ENCODE data around the gene DDX10. TPM values are rescaled to one million over a fixed set of nuclear protein-coding genes. Genes with fewer than 3 reads are reported as not detected.

The DDX10 gene
- total RNA-seq, 1 experiment from 2014 or later, result 72.2 TPM

DNA sequence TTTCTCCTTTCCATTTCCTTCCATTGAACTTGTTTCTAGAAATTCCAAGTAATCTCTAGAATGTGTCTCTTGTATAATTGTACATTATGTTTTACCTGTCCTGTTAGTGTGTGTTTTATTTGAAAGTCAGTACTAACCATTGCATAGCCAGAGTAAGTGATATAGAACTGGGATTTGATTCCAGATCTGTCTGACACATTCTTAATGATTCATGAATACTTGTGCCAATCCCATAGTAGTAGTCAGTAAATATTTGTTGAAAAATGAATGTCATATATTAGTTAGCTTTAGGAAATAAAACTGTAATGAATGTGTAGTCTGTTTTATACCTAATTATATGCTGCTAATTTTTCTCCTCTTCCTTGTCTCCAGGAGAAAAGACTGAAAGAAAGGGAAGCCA, 186.9 kb downstream of the DDX10 start:
- TF ChIP-seq EZH2 (IDR thresholded peaks at IDR 0.05; ENCODE audit: borderline replicate concordance, low read depth, low read length, poor library complexity, severe bottlenecking), result no peak
- TF ChIP-seq, protein P1, sequence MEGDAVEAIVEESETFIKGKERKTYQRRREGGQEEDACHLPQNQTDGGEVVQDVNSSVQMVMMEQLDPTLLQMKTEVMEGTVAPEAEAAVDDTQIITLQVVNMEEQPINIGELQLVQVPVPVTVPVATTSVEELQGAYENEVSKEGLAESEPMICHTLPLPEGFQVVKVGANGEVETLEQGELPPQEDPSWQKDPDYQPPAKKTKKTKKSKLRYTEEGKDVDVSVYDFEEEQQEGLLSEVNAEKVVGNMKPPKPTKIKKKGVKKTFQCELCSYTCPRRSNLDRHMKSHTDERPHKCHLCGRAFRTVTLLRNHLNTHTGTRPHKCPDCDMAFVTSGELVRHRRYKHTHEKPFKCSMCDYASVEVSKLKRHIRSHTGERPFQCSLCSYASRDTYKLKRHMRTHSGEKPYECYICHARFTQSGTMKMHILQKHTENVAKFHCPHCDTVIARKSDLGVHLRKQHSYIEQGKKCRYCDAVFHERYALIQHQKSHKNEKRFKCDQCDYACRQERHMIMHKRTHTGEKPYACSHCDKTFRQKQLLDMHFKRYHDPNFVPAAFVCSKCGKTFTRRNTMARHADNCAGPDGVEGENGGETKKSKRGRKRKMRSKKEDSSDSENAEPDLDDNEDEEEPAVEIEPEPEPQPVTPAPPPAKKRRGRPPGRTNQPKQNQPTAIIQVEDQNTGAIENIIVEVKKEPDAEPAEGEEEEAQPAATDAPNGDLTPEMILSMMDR (conservative IDR thresholded peaks at IDR 0.05; ENCODE audit: low read depth, low read length), result no peak
- intact Hi-C loops (cut with micrococcal nuclease; ENCODE audit: unreplicated experiment), result no loop called here
- H3K27me3 ChIP-seq (replicated peaks; ENCODE audit: insufficient read depth, low read depth, low read length, poor library complexity), result no peaks in the 10 kb centered on the region
- no peak overlapping the region for H3K4me3 ChIP-seq (ENCODE audit: low read depth, low read length, poor library complexity, severe bottlenecking)
- no TSS peak for BruUV-seq (replicated peaks)
- H3K36me3 ChIP-seq (ENCODE audit: insufficient read depth, low read length, poor library complexity, severe bottlenecking), result no peaks in the 10 kb centered on the region
- ChIA-PET POLR2A (ENCODE audit: low non-redundant PET) (no interaction called here), CTCF (no interaction called here)
- no peak overlapping the region for H3K27ac ChIP-seq (ENCODE audit: low read depth, low read length, poor library complexity, severe bottlenecking)
- DNase-seq (ENCODE audit: low spot score), result no peak
- peaks cover 16% of the 10 kb centered on the region for H3K4me1 ChIP-seq (ENCODE audit: insufficient read depth, low read length, poor library complexity, severe bottlenecking)
- H3K9me3 ChIP-seq (ENCODE audit: low read depth, low read length, poor library complexity, severe bottlenecking), result no peaks in the 10 kb centered on the region

DNA sequence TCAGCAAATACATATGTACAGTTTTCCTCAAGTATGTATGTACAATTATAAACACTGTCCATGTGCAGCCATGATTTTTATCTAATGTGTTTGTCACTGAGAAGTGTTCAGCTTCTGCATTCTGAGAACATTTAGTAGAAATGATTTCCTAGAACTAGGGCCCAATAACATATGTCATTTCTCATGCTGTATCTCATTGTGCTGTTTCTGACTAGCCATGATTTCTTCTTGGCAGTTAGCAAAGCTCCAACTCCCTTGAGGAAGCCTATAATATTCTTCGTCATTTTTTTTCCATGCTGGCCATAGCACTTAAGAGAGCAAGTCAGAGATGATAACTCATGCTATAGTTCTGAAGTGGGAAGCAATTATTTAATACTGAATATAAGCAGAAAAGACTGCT, 187.8 kb downstream of the DDX10 start:
- ChIA-PET CTCF (no interaction called here), POLR2A (ENCODE audit: low non-redundant PET) (no interaction called here)
- H3K36me3 ChIP-seq (ENCODE audit: insufficient read depth, low read length, poor library complexity, severe bottlenecking), result no peaks in the 10 kb centered on the region
- H3K4me1 ChIP-seq (ENCODE audit: insufficient read depth, low read length, poor library complexity, severe bottlenecking), result peaks cover 13% of the 10 kb centered on the region
- H3K4me3 ChIP-seq (ENCODE audit: low read depth, low read length, poor library complexity, severe bottlenecking), result no peak overlapping the region
- intact Hi-C loops (cut with micrococcal nuclease; ENCODE audit: unreplicated experiment), result no loop called here
- DNase-seq (ENCODE audit: low spot score), result no peak
- no peak overlapping the region for H3K27ac ChIP-seq (ENCODE audit: low read depth, low read length, poor library complexity, severe bottlenecking)
- no TSS peak for BruUV-seq (replicated peaks)
- no peaks in the 10 kb centered on the region for H3K9me3 ChIP-seq (ENCODE audit: low read depth, low read length, poor library complexity, severe bottlenecking)
- no peak for TF ChIP-seq EZH2 (IDR thresholded peaks at IDR 0.05; ENCODE audit: borderline replicate concordance, low read depth, low read length, poor library complexity, severe bottlenecking)
- TF ChIP-seq, protein P1 (conservative IDR thresholded peaks at IDR 0.05; ENCODE audit: low read depth, low read length), result no peak
- no peaks in the 10 kb centered on the region for H3K27me3 ChIP-seq (replicated peaks; ENCODE audit: insufficient read depth, low read depth, low read length, poor library complexity)

DNA sequence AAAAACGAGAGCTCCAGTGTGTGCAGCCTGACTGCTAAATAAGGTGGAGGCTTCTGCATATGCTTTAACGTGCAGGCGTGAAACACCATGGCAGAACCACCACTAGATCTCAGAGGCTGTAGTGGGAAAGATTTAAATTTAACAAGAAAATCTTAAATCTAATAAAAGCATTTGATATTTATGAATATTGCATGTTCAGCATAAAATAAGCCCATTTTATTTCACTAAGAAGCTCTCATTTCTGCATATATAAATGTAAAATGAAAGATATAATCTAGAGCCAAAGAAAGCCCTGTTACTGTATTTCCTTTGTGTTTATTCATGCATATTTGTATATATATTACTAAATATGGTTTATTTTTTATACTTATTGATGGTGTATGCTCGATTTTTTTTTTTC, 188.3 kb downstream of the DDX10 start:
- no peak for TF ChIP-seq EZH2 (IDR thresholded peaks at IDR 0.05; ENCODE audit: borderline replicate concordance, low read depth, low read length, poor library complexity, severe bottlenecking)
- TF ChIP-seq, protein P1 (conservative IDR thresholded peaks at IDR 0.05; ENCODE audit: low read depth, low read length), result no peak
- Histone ChIP-seq H3K27ac (ENCODE audit: low read depth, low read length, poor library complexity, severe bottlenecking) (no peak overlapping the region), H3K36me3 (ENCODE audit: insufficient read depth, low read length, poor library complexity, severe bottlenecking) (no peaks in the 10 kb centered on the region), H3K4me1 (ENCODE audit: insufficient read depth, low read length, poor library complexity, severe bottlenecking) (peaks cover 13% of the 10 kb centered on the region), H3K4me3 (ENCODE audit: low read depth, low read length, poor library complexity, severe bottlenecking) (no peak overlapping the region), H3K9me3 (ENCODE audit: low read depth, low read length, poor library complexity, severe bottlenecking) (no peaks in the 10 kb centered on the region), H3K27me3 (replicated peaks; ENCODE audit: insufficient read depth, low read depth, low read length, poor library complexity) (no peaks in the 10 kb centered on the region)
- intact Hi-C loops (cut with micrococcal nuclease; ENCODE audit: unreplicated experiment), result no loop called here
- no TSS peak for BruUV-seq (replicated peaks)
- POLR2A ChIA-PET (ENCODE audit: low non-redundant PET), result no interaction called here
- CTCF ChIA-PET, result no interaction called here
- DNase-seq (ENCODE audit: low spot score), result no peak

All from A673 (cell line).